Measurements from ENCODE around the gene MICAL2. TPM values are rescaled to one million over a fixed set of nuclear protein-coding genes. Genes with fewer than 3 reads are reported as not detected.

The MICAL2 gene
- total RNA-seq, 4 donors from 2014 or later: 195 to 499 (median 259) TPM

DNA sequence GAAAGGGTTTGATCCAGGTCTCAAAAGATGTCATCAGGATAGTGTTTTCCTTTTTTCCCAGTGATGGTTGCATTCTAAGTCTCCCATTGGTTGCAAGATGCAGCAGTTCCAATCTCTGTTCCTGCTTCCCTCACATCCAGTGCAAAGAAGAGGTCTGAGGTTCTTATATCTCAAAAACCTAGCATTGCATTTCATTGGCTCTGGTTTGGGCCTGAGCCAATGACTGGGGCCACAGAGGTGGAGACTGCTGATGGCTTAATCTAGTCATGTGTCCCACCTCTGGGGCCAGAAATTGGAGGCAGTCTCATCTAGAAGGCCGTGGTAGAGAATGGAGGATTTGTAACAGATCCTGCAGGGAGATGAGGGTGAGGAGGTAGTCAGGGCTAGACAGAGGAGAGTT, 13.2 kb upstream of the MICAL2 start:
- WGBS: 94% methylated on average over 1 of the region's 1 CpG
- no peak for DNase-seq (ENCODE audit: extremely low spot score)
- no peaks in the 10 kb centered on the region for H3K36me3 ChIP-seq
- intact Hi-C loops (cut with DNase I): no loop called here
- peaks cover 9 to 16% (median 13%) of the 10 kb centered on the region in 4 donors for H3K4me1 ChIP-seq
- no peaks in the 10 kb centered on the region for H3K9me3 ChIP-seq
- H3K4me3 ChIP-seq: no peak overlapping the region
- no peak overlapping the region for H3K27ac ChIP-seq (replicated peaks in 1 of 4)
- TF ChIP-seq EP300 (IDR thresholded peaks at IDR 0.05): no peak
- no peak for TF ChIP-seq POLR2A (IDR thresholded peaks at IDR 0.05; ENCODE audit: low read depth)
- no peak for TF ChIP-seq POLR2AphosphoS5 (IDR thresholded peaks at IDR 0.05)
- TF ChIP-seq, protein P1, sequence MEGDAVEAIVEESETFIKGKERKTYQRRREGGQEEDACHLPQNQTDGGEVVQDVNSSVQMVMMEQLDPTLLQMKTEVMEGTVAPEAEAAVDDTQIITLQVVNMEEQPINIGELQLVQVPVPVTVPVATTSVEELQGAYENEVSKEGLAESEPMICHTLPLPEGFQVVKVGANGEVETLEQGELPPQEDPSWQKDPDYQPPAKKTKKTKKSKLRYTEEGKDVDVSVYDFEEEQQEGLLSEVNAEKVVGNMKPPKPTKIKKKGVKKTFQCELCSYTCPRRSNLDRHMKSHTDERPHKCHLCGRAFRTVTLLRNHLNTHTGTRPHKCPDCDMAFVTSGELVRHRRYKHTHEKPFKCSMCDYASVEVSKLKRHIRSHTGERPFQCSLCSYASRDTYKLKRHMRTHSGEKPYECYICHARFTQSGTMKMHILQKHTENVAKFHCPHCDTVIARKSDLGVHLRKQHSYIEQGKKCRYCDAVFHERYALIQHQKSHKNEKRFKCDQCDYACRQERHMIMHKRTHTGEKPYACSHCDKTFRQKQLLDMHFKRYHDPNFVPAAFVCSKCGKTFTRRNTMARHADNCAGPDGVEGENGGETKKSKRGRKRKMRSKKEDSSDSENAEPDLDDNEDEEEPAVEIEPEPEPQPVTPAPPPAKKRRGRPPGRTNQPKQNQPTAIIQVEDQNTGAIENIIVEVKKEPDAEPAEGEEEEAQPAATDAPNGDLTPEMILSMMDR (IDR thresholded peaks at IDR 0.05): no peak
- H3K27me3 ChIP-seq: no peaks in the 10 kb centered on the region

DNA sequence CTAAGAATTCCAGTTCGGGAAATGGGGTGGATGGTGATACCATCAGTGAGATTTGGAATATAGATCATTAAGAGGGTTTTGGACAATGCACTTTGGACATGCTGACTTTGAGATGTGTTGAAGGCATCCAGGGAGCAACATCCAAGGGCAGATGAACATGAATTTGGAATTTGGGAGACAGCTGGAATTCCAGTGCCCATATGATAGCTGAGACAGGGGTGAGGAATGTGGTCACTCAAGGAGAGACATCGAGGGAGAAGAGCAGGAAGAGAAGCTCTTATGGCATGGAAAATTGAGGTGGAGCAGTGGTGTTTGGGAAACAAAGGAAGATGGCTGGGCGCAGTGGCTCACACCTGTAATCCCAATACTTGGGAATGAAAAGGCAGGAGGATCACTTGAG, 11.8 kb upstream of the MICAL2 start:
- Histone ChIP-seq H3K36me3 (no peaks in the 10 kb centered on the region), H3K9me3 (no peaks in the 10 kb centered on the region), H3K27me3 (no peaks in the 10 kb centered on the region), H3K27ac (replicated peaks in 1 of 4) (no peak overlapping the region), H3K4me1 (peaks cover 1 to 16% (median 9%) of the 10 kb centered on the region in 4 donors), H3K4me3 (no peak overlapping the region)
- no peak for DNase-seq (ENCODE audit: extremely low spot score)
- WGBS: 93% methylated on average over 3 of the region's 3 CpGs
- intact Hi-C loops (cut with DNase I): no loop called here
- TF ChIP-seq POLR2A (IDR thresholded peaks at IDR 0.05; ENCODE audit: low read depth) (no peak), POLR2AphosphoS5 (IDR thresholded peaks at IDR 0.05) (no peak), EP300 (IDR thresholded peaks at IDR 0.05) (no peak)
- TF ChIP-seq, protein P1 (IDR thresholded peaks at IDR 0.05): no peak

DNA sequence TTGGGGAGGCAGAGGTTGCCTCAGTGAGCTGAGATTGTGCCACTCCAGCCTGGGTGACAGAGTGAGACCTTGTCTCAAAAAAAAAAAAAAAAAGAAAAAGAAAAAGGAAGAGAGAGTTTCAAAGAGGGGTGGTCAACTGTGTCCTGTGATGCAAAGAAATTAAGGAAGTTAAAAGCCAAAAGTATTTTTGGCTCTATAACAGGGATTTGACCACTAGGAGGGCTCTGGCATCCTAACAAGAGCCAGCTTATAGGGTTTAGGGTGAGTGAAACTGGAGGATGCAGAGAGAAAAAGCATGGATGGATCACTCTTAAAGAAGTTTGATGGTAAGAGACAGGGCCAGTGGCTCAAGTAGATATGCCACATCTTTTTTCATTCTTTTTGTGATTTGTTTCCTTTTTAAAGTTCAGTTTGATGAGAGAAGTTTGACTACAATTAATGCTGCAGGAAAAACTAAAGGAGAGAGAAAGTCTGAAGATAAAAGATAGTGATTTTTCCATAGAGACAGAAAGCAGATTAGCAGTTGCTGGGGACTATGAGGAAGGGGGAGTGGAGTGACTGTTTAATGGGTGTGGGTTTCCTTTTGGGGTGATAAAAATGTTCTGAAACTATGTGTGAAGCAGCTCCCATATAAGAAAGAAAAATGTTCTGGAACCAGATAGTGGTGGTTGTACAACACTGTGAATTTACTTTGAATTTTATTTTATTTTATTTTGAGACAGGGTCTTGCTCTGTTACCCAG, 11.1 kb upstream of the MICAL2 start:
- Histone ChIP-seq H3K4me3 (no peak overlapping the region), H3K27me3 (no peaks in the 10 kb centered on the region), H3K27ac (replicated peaks in 1 of 4) (no peak overlapping the region), H3K4me1 (peaks cover 8 to 23% (median 14%) of the 10 kb centered on the region in 4 donors), H3K36me3 (no peaks in the 10 kb centered on the region), H3K9me3 (no peaks in the 10 kb centered on the region)
- intact Hi-C loops (cut with DNase I): no loop called here
- no peak for TF ChIP-seq EP300 (IDR thresholded peaks at IDR 0.05)
- no peak for TF ChIP-seq POLR2A (IDR thresholded peaks at IDR 0.05; ENCODE audit: low read depth)
- TF ChIP-seq, protein P1 (IDR thresholded peaks at IDR 0.05): no peak
- DNase-seq (ENCODE audit: extremely low spot score): no peak

DNA sequence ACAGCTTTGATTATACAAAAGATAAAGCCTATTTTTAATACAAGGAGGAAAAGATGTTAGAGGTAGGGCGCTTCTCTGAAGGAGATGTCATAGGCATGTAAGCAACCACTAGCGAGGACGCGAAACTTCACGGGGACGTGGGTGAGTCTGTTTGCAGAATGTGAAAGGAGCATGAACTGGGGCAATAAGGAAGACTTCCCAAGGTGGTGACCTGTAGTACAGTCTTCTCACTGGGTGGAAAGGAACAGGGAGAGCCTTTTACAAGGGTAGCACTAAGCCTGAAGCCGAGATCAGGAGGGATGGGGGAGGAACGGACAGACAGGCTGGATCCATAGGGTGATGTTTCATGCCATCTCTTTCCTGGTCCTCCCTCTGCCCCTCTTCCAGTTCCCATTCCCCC, 10.0 kb upstream of the MICAL2 start:
- no peak overlapping the region for H3K4me3 ChIP-seq
- no peak overlapping the region for H3K27ac ChIP-seq (replicated peaks in 1 of 4)
- no peaks in the 10 kb centered on the region for H3K27me3 ChIP-seq
- intact Hi-C loops (cut with DNase I): no loop called here
- H3K4me1 ChIP-seq: peaks cover 9 to 29% (median 20%) of the 10 kb centered on the region in 4 donors
- TF ChIP-seq EP300 (IDR thresholded peaks at IDR 0.05) (no peak), POLR2A (IDR thresholded peaks at IDR 0.05; ENCODE audit: low read depth) (no peak), POLR2AphosphoS5 (IDR thresholded peaks at IDR 0.05) (no peak)
- TF ChIP-seq, protein P1 (IDR thresholded peaks at IDR 0.05): no peak
- 88% methylated on average over 8 of the region's 8 CpGs for WGBS
- no peaks in the 10 kb centered on the region for H3K36me3 ChIP-seq
- H3K9me3 ChIP-seq: no peaks in the 10 kb centered on the region
- DNase-seq (ENCODE audit: extremely low spot score): no peak

DNA sequence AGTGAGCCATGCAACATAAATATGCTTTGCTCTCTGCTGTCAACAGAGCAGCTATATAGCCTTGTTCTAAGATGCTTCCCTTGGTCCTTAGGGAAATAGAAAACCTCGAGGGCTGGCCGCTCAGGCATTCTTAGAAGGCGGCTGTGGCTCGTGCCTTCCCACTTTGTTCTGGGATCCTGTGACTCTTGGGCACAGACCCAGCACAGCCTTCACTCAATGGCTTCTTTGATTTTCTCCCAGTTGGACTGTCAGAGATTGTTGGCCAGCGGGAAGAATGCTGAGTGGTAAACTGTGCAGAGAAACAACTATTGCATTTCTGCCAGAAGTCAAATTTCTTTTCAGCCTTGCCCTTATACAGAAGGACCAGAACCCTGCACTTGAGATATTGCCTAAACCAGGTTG, 9.5 kb upstream of the MICAL2 start:
- Histone ChIP-seq H3K9me3 (no peaks in the 10 kb centered on the region), H3K4me1 (peaks cover 9 to 29% (median 20%) of the 10 kb centered on the region in 4 donors), H3K27me3 (no peaks in the 10 kb centered on the region), H3K36me3 (no peaks in the 10 kb centered on the region), H3K27ac (replicated peaks in 1 of 4) (no peak overlapping the region), H3K4me3 (no peak overlapping the region)
- intact Hi-C loops (cut with DNase I): no loop called here
- 79% methylated on average over 2 of the region's 5 CpGs for WGBS
- TF ChIP-seq, protein P1 (IDR thresholded peaks at IDR 0.05): no peak
- peak in 1 of 2 donors; percentile 26 for TF ChIP-seq POLR2AphosphoS5 (IDR thresholded peaks at IDR 0.05)
- no peak for TF ChIP-seq EP300 (IDR thresholded peaks at IDR 0.05)
- TF ChIP-seq POLR2A (IDR thresholded peaks at IDR 0.05; ENCODE audit: low read depth): no peak
- DNase-seq (ENCODE audit: extremely low spot score): no peak

Measured in esophagus muscularis mucosa (tissue), 4 donors.